ENCODE measurements around the gene ATP10A.

The ATP10A gene

DNA sequence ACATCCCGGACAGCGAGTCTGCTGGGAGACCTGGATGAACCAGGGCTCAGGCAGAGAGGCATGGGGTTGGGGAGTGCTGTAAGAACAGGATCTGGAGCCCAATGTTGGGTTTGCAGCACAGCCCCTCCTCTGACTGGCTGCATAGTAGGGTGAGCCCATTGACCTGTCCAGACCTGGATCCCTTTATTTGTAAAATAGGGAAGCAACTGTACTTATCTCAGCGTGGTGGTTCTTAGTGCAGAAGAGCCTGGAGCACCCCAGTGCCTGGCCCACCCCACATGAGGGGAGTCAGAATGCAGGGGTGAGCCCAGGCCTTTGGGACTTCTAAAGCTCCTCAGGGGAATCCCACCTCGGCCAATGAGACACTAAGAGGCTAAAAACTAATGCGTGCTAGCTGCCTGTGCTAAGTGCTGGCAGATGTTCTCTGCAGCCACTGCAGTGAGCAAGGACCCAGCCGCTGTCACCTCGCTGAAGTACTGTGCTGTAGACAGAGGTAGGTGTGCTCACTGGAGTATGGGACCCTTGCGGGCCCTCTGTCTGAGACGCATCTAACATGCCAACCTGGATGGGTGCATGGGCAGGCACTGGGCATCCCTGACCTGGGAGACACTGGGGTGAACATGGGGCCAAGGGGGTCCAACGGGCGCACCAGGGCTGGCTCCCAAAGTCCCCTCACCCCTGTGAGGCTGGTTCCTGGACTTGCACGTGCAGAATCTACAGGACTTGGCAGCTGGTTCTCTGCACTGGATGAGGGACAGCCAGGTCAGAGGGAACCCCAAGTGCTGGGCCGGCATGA lies 95.6 kb downstream of the ATP10A start:
- no peak for TF ChIP-seq EZH2 (optimal IDR thresholded peaks at IDR 0.05; ENCODE audit: low read depth, low read length)
- no peak for TF ChIP-seq EZH2phosphoT487 (IDR thresholded peaks at IDR 0.05; ENCODE audit: low read length)
- TF ChIP-seq, protein P1, sequence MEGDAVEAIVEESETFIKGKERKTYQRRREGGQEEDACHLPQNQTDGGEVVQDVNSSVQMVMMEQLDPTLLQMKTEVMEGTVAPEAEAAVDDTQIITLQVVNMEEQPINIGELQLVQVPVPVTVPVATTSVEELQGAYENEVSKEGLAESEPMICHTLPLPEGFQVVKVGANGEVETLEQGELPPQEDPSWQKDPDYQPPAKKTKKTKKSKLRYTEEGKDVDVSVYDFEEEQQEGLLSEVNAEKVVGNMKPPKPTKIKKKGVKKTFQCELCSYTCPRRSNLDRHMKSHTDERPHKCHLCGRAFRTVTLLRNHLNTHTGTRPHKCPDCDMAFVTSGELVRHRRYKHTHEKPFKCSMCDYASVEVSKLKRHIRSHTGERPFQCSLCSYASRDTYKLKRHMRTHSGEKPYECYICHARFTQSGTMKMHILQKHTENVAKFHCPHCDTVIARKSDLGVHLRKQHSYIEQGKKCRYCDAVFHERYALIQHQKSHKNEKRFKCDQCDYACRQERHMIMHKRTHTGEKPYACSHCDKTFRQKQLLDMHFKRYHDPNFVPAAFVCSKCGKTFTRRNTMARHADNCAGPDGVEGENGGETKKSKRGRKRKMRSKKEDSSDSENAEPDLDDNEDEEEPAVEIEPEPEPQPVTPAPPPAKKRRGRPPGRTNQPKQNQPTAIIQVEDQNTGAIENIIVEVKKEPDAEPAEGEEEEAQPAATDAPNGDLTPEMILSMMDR (IDR thresholded peaks at IDR 0.05; ENCODE audit: low read length): no peak
- Histone ChIP-seq H3K9me2 (replicated peaks; ENCODE audit: insufficient read depth, low read length) (no peaks in the 10 kb centered on the region), H3K4me3 (ENCODE audit: low read length) (no peak overlapping the region), H3K4me1 (ENCODE audit: low read length) (no peaks in the 10 kb centered on the region), H3K27me3 (replicated peaks; ENCODE audit: insufficient read depth, low read length) (no peaks in the 10 kb centered on the region), H3F3A (ENCODE audit: insufficient read depth, low read length) (no peaks in the 10 kb centered on the region), H3K36me3 (replicated peaks; ENCODE audit: insufficient read depth, low read length) (no peaks in the 10 kb centered on the region), H4K20me1 (ENCODE audit: insufficient read depth, low read length) (no peaks in the 10 kb centered on the region), H3K4me2 (ENCODE audit: low read depth, low read length) (no peak overlapping the region), H2AFZ (ENCODE audit: low read length) (no peak overlapping the region), H3K79me2 (ENCODE audit: low read length) (no peaks in the 10 kb centered on the region), H3K9me3 (replicated peaks; ENCODE audit: insufficient read depth, low read length) (no peaks in the 10 kb centered on the region), H3K9ac (ENCODE audit: low read length) (no peak overlapping the region), H3K27ac (ENCODE audit: low read length) (no peak overlapping the region)
- no peak for DNase-seq

DNA sequence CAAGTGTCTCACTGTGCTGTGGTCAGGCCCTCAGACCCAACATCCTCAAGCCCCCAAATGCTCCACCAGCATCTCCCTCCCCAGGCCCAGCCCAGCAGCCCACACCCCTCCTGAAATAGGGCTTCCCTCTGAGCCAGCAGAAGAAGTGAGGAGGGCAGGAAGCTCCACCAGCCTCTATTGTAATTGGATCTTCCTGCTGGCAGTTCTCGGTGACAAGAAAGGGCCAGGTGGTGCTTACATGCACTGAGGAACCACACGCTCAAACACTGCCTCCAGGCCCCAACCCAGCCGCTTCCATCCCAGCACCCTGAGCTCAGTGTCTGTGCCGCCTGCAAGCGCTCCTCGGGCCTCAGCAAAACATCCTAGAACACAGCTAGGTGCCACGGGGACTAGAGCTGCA lies 96.7 kb downstream of the ATP10A start:
- no peaks in the 10 kb centered on the region for H3K4me1 ChIP-seq (ENCODE audit: low read length)
- H4K20me1 ChIP-seq (ENCODE audit: insufficient read depth, low read length): no peaks in the 10 kb centered on the region
- H3K4me2 ChIP-seq (ENCODE audit: low read depth, low read length): no peak overlapping the region
- H2AFZ ChIP-seq (ENCODE audit: low read length): no peak overlapping the region
- H3K27me3 ChIP-seq (replicated peaks; ENCODE audit: insufficient read depth, low read length): no peaks in the 10 kb centered on the region
- DNase-seq: no peak
- H3K9ac ChIP-seq (ENCODE audit: low read length): no peak overlapping the region
- H3K9me3 ChIP-seq (replicated peaks; ENCODE audit: insufficient read depth, low read length): no peaks in the 10 kb centered on the region
- H3F3A ChIP-seq (ENCODE audit: insufficient read depth, low read length): no peaks in the 10 kb centered on the region
- H3K4me3 ChIP-seq (ENCODE audit: low read length): no peak overlapping the region
- no peaks in the 10 kb centered on the region for H3K36me3 ChIP-seq (replicated peaks; ENCODE audit: insufficient read depth, low read length)
- no peaks in the 10 kb centered on the region for H3K79me2 ChIP-seq (ENCODE audit: low read length)
- no peaks in the 10 kb centered on the region for H3K9me2 ChIP-seq (replicated peaks; ENCODE audit: insufficient read depth, low read length)
- no peak for TF ChIP-seq EZH2 (optimal IDR thresholded peaks at IDR 0.05; ENCODE audit: low read depth, low read length)
- TF ChIP-seq EZH2phosphoT487 (IDR thresholded peaks at IDR 0.05; ENCODE audit: low read length): no peak
- TF ChIP-seq, protein P1 (IDR thresholded peaks at IDR 0.05; ENCODE audit: low read length): no peak
- H3K27ac ChIP-seq (ENCODE audit: low read length): no peak overlapping the region

DNA sequence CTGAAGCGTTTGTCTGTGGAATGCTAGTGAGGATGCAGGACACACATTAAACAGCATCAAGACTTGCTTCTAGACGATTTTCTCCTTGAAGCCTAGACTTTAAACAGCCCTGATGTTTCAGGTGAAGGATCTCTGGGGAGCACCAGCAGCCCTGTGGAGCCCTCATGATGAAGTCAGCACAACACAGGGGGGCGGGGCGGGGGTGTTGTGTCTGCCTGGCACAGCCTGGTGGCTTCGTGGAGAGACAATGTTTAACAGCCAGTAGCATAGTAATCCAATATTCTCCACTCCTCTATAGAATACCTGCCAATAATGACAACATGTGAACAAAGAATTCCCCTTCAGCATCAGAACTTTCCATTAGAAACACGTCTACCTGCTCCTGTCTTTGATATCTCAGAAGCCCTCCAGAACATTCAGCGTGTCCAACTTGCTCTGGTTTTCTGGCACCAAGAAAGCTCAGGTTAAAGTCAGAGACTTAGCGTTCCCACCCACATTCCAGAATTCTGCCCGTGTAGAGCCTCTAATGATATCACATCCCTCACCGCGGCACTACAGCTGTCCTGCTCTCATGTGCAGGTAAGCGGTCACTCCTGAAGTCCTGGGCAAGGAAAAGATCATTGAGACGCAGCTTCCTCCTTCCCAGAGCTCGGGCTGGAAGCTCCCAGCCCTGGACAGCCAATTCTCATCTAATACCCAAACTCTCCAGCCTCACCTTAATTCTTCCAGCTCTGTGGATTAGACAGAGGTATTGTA lies 98.0 kb downstream of the ATP10A start:
- DNase-seq: no peak
- TF ChIP-seq EZH2 (optimal IDR thresholded peaks at IDR 0.05; ENCODE audit: low read depth, low read length) (no peak), EZH2phosphoT487 (IDR thresholded peaks at IDR 0.05; ENCODE audit: low read length) (no peak)
- TF ChIP-seq, protein P1 (IDR thresholded peaks at IDR 0.05; ENCODE audit: low read length): no peak
- no peak overlapping the region for H3K27ac ChIP-seq (ENCODE audit: low read length)
- H3K9me3 ChIP-seq (replicated peaks; ENCODE audit: insufficient read depth, low read length): no peaks in the 10 kb centered on the region
- H3K9me2 ChIP-seq (replicated peaks; ENCODE audit: insufficient read depth, low read length): no peaks in the 10 kb centered on the region
- no peak overlapping the region for H2AFZ ChIP-seq (ENCODE audit: low read length)
- no peak overlapping the region for H3K9ac ChIP-seq (ENCODE audit: low read length)
- no peaks in the 10 kb centered on the region for H3K4me1 ChIP-seq (ENCODE audit: low read length)
- H3K79me2 ChIP-seq (ENCODE audit: low read length): no peaks in the 10 kb centered on the region
- H3K27me3 ChIP-seq (replicated peaks; ENCODE audit: insufficient read depth, low read length): no peaks in the 10 kb centered on the region
- H3F3A ChIP-seq (ENCODE audit: insufficient read depth, low read length): no peaks in the 10 kb centered on the region
- no peaks in the 10 kb centered on the region for H3K36me3 ChIP-seq (replicated peaks; ENCODE audit: insufficient read depth, low read length)
- no peak overlapping the region for H3K4me2 ChIP-seq (ENCODE audit: low read depth, low read length)
- H4K20me1 ChIP-seq (ENCODE audit: insufficient read depth, low read length): no peaks in the 10 kb centered on the region
- H3K4me3 ChIP-seq (ENCODE audit: low read length): no peak overlapping the region

Measured in MM.1S (cell line).